ENCODE data around the gene GLRA3.
A peak's percentile ranks its signal among the peaks of the same experiment; 100 is the strongest.

Gene GLRA3

GRCh38 chr4:174848596-174848995 lies 19.5 kb upstream of the GLRA3 start:
- H3K27ac ChIP-seq, result no peak overlapping the region
- TF ChIP-seq CTCF (conservative IDR thresholded peaks at IDR 0.05) (no peak), ZFX (IDR thresholded peaks at IDR 0.05) (no peak)

GRCh38 chr4:174847801-174848427 lies 18.9 kb upstream of the GLRA3 start:
- no peak overlapping the region for H3K27ac ChIP-seq
- no peak for TF ChIP-seq CTCF (conservative IDR thresholded peaks at IDR 0.05)
- TF ChIP-seq ZFX (IDR thresholded peaks at IDR 0.05), result no peak

GRCh38 chr4:174835536-174835935 lies 6.5 kb upstream of the GLRA3 start:
- no peak overlapping the region for H3K27ac ChIP-seq
- TF ChIP-seq CTCF (conservative IDR thresholded peaks at IDR 0.05) (no peak), ZFX (IDR thresholded peaks at IDR 0.05) (no peak)

- H3K27ac ChIP-seq, result no peak overlapping the region
- TF ChIP-seq ZFX (IDR thresholded peaks at IDR 0.05), result no peak
- TF ChIP-seq CTCF (conservative IDR thresholded peaks at IDR 0.05), result no peak
These were observed 5.4 kb upstream of the GLRA3 start for GRCh38 chr4:174834477-174834876.

- no peak overlapping the region for H3K27ac ChIP-seq
- TF ChIP-seq ZFX (IDR thresholded peaks at IDR 0.05) (no peak), CTCF (conservative IDR thresholded peaks at IDR 0.05) (peak; percentile 16; the same call in 1 of the 2 replicates)
These were observed 2.4 kb downstream of the GLRA3 start for GRCh38 chr4:174826660-174827059.

GRCh38 chr4:174815282-174815681 lies 13.8 kb downstream of the GLRA3 start:
- TF ChIP-seq ZFX (IDR thresholded peaks at IDR 0.05) (no peak), CTCF (conservative IDR thresholded peaks at IDR 0.05) (no peak)
- no peak overlapping the region for H3K27ac ChIP-seq

- H3K27ac ChIP-seq, result no peak overlapping the region
These were observed 15.8 kb downstream of the GLRA3 start for GRCh38 chr4:174813292-174813691.

More at GRCh38 chr4:174813292-174813691, 15.8 kb downstream of the GLRA3 start:
- TF ChIP-seq CTCF (conservative IDR thresholded peaks at IDR 0.05), result no peak
- no peak for TF ChIP-seq ZFX (IDR thresholded peaks at IDR 0.05)
